CD4-positive, alpha-beta T cell treated with Interleukin-1 beta for 1 hour (primary cell): ENCODE measurements around the gene YPEL2.

Source experiments
- DNase-seq, 2 donors: peaks; one replicate each; pipeline ENCODE4 v3.0.0-alpha.2; 2020 to 2022

The YPEL2 gene

DNA sequence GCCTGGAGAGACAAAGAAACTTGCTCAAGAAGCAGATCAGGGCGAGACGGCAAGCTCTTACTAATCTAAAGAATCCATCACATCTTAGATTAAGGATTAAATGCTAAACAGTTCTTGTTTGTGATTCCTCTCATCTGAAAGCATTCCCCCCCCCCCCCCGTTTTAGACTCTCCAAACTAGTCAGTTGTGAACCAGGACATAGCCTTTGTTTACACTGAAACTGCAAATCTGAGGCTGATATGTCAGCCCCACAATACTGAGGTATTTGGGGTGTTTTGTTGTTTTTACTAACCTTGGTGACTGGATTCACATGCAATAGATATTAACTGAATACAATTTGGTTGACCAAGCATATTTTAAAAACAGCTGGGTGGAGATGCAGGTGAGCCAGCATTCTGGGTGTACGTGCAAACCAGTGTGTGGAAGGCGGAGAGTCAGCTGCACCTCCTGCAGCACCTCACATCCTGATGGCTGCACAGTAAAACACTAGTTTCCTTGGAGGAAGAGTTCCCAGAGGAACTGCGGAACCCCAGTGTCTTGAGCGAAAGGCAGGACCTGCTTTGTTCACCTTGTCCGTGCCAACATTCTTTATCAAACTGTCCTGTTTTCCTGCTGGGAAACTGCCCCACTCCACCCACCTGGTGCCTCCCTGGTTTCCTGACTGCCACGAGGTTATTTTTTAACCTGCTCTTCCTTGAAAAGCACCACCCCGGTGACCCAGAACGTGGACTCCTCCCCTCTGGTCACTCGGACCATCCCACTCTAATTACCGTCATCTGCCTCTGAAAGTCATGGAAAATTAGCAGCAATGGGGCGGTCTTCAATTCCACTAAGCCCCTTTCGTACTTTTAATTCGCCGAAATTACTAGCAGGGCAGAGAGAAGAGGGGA, 1.2 kb upstream of the YPEL2 start:
- DNase-seq = peak in 1 of 2 donors; percentile 11

DNA sequence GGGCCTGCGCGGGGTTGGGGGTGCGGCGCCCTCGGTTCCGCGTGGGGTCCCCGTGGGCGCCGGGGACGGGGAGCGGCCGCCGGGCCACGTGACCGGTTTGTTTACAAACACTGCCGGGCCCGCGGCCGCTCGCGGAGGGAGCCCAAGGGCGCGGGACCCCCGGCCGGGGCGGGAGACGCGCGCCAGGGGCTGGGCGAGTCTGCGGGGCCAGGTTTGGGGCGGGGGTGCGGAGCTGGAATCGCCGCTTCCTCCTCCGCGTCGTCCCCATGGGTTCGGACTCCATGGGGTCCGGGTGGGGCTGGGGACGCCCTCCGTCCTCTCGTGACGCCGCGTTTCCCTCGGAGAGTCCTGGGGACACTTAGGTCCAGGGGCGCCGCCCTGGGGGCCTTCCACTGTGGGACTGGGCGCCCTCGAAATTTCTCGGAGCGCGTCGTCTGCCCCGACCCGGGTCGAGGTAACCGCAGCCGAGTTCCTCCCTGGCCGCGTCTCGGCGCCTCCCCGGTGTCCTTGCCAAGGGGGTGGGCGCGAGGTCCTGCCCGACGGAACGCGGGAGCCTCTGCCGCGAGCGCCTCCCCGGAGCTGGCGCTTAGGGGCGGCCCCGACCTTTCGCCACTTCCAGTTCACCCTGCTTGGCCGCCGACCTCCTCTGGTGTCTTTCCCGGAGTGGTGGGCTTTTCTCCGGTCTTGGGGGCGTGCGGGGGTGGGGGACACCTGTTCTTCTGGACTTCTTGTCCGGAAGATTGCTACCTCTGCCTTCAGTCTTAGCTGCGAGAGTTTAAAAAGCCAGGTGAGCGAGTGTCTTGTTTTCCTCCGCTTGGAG, 684 bp downstream of the YPEL2 start:
- peak; percentile 17 for DNase-seq

- DNase-seq = peak in 1 of 2 donors; percentile 7
These were observed 1.4 kb downstream of the YPEL2 start for GRCh38 chr17:59332749-59333377.

GRCh38 chr17:59333836-59334235, 2.4 kb downstream of the YPEL2 start:
- no peak for DNase-seq

- no peak for DNase-seq
These were observed 4.2 kb downstream of the YPEL2 start for GRCh38 chr17:59335685-59336084.

- no peak for DNase-seq
These were observed 6.4 kb downstream of the YPEL2 start for GRCh38 chr17:59337741-59338299.

GRCh38 chr17:59338498-59338897, 7.0 kb downstream of the YPEL2 start:
- no peak for DNase-seq

GRCh38 chr17:59341922-59342321, 10.5 kb downstream of the YPEL2 start:
- DNase-seq = no peak

GRCh38 chr17:59342681-59343131, 11.3 kb downstream of the YPEL2 start:
- DNase-seq = no peak

DNA sequence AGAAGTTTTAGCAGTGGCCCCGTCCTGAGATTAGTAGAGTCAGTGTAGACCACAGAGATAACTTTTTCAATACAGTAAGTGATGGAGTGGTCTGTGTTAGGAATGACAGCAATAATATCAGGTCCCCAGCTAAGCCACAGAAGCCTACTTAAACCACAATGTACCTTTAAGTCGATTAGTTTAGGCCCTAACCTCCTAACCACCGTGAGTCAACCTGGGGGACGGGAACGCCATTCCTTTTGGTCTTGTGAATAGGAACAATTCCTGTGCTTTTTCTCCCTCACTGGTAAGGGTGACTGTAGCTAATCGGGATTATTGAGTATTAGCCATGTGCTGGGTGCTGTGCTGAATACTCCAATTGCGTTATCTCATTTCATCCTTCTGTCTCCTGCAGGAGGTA, 14.0 kb downstream of the YPEL2 start:
- DNase-seq = no peak

- DNase-seq = no peak
These were observed 14.9 kb downstream of the YPEL2 start for GRCh38 chr17:59346341-59346740.

DNA sequence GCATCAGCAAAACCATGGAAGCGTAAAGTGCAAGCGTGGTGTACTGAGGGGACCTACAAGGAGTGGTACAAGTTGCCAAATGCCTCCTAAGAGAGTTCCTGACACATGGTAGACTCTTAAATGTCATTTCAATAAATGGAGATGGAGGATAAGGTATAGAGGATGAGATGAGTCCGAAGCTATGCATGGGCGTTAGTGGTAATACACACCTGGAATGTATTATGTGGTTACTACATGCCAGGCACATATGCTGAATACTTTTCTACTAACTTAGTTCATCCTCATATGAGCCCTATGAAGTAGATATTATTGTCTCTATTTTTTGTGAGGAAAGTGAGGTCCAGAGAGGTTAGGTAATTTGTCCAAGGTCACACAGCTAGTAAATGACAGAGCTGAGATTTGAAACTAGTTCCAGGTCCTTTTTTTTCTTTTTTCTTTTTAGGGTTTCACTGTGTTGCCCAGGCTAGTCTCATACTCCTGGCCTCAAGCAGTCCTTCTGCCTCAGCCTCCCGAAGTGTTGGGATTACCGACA, 15.5 kb downstream of the YPEL2 start:
- no peak for DNase-seq

GRCh38 chr17:59347975-59348391, 16.5 kb downstream of the YPEL2 start:
- no peak for DNase-seq

GRCh38 chr17:59349178-59349577, 17.7 kb downstream of the YPEL2 start:
- no peak for DNase-seq

DNA sequence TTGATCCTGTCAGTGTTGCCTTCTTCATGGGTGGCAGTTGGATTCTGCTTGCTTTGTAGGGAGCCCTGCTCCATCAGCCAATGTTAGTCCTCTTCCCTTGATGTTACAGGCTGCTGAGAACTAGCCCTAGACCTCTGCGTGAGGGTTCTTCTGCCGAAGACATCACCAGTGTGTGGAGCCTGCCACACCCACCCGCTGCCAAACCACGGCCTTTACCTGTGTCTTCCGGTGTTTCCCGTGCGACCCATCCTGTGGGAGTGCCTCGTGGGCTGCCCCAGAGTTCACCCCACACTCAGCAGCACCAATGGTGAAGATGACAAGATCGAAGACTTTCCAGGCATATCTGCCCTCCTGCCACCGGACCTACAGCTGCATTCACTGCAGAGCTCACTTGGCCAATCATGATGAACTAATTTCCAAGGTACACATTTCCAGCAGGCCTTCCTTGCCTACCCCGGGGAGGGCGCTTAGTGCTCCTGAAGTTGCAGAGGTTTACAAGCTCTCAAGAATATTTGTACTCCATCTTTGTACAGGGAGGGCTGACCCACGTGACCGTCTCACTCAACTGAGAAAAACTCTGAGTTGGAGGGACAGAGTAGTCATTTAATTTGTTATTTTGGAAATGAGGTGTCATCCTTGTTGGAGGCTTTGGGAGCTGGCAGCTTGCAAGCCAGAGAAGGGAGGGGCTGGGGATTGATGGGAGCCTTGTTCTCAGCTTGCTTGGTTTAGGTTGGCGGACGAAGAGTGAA, 21.8 kb downstream of the YPEL2 start:
- no peak for DNase-seq

DNA sequence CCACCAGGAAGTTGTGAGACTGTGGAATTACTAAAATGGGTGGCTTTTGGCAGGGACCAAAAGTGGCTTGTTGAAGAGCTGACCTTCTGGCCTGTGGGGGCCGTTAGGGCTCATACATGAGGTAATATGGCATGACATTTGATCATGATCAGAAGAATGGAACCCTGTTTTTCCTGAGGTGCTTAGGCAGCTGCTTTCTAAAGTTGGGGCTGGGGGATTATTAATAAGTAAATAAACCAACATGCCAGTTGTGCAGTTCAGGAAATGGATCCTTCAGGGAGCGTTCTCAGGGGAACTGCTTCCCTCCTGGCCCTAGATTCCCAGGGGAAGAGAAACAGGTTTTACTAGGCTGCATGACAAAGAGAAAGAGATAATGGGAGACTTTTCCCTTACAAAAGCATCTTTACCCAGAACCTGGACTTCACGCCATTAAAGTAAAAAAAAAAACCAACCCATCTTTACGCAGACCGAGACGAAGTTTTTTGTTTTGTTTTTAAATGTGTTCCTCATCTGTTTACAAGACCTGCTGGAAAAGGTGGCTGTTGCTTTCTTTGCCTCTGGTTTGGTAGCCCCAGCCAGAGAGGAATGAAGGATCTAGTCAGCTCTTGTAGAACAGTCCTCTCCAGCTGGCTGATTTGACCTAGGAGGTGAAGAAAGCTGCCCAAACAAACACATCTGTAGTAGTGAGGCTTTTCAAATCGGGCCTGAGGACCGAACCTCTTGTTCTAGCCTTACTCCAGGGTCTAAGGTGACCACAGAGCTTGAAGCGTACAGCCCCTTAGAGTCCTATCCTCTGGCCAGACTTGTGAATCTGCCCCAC, 22.7 kb downstream of the YPEL2 start:
- no peak for DNase-seq

GRCh38 chr17:59355030-59355701, 23.7 kb downstream of the YPEL2 start:
- DNase-seq = no peak

- no peak for DNase-seq
These were observed 24.4 kb downstream of the YPEL2 start for GRCh38 chr17:59355702-59356325.

- DNase-seq = no peak
These were observed 25.2 kb downstream of the YPEL2 start for GRCh38 chr17:59356543-59357218.
